Panc1 (cell line): ENCODE results near the gene FER1L5. TPM values are rescaled to one million over a fixed set of nuclear protein-coding genes. Genes with fewer than 3 reads are reported as not detected.

Source experiments
- ATAC-seq: fragments of 200-7000 bp; cut with Tn5 transposase; 2 replicates; pipeline ENCODE4 v1.9.1; 2020; ENCODE audit warnings: mild to moderate bottlenecking, moderate library complexity
- BruUV-seq: library from RNA; stranded (reverse); fragments of 400-500 nt; replicated peaks from 2 replicates; lab custom pipeline; 2021; lab: Mats Ljungman, UMichigan
- CTCF ChIA-PET: fragments of 300-600 bp; sonication (Branson Sonifier 250); formaldehyde crosslinking; loops from one replicate; lab custom pipeline; 2022; ENCODE audit warnings: antibody characterized with exemption; lab: Charles Lee
- POLR2A ChIA-PET: fragments of 300-600 bp; sonication (Branson Sonifier 250); formaldehyde crosslinking; loops from one replicate; lab custom pipeline; 2022; ENCODE audit warnings: antibody characterized with exemption; lab: Charles Lee
- DNase-seq: peaks from one replicate; pipeline ENCODE4 v3.0.0-alpha.2; 2010; ENCODE audit warnings: low read depth, low spot score
- H3K27ac ChIP-seq: 2 replicates; pipeline ENCODE4 v1.5.1; 2011; ENCODE audit warnings: mild to moderate bottlenecking, low read length, inconsistent platforms
- H3K27me3 ChIP-seq: fragments of 200-500 bp; sonication (Bioruptor generic); 2 replicates; pipeline ENCODE4 v1.6.0; 2014; ENCODE audit warnings: low read length, inconsistent platforms; ENCODE audit not compliant: control insufficient read depth, insufficient read depth
- H3K36me3 ChIP-seq: fragments of 200-500 bp; sonication (Bioruptor generic); 2 replicates; pipeline ENCODE4 v1.5.1; 2014; ENCODE audit warnings: inconsistent platforms, mild to moderate bottlenecking, low read length, moderate library complexity; ENCODE audit not compliant: control insufficient read depth, insufficient read depth
- H3K4me1 ChIP-seq: 2 replicates; pipeline ENCODE4 v1.5.1; 2011; ENCODE audit warnings: inconsistent platforms, mild to moderate bottlenecking, low read length, moderate library complexity; ENCODE audit not compliant: control insufficient read depth, insufficient read depth
- H3K4me3 ChIP-seq, 2 experiments: 2 replicates each; pipeline ENCODE4 v1.5.1; 2011 to 2012; ENCODE audit warnings: low read depth in 2 of 2, low read length in 2 of 2, mild to moderate bottlenecking in 2 of 2, inconsistent platforms in 1 of 2, moderate library complexity in 1 of 2
- H3K9me3 ChIP-seq: fragments of 200-500 bp; sonication (Bioruptor generic); 2 replicates; pipeline ENCODE4 v1.5.1; 2014; ENCODE audit warnings: low read depth, mild to moderate bottlenecking, inconsistent platforms, low read length, moderate library complexity; ENCODE audit not compliant: control insufficient read depth, insufficient read depth
- CTCF ChIP-seq: fragments of 450-650 bp; IDR thresholded peaks from 2 replicates; pipeline ENCODE4 v1.5.1; 2017; ENCODE audit warnings: mild to moderate bottlenecking
- POLR2AphosphoS5 ChIP-seq: IDR thresholded peaks from 2 replicates; pipeline ENCODE4 v1.6.1; 2012; ENCODE audit warnings: mild to moderate bottlenecking, low read depth, low read length, moderate library complexity
- REST ChIP-seq, 2 experiments: IDR thresholded peaks; 2 replicates each; pipeline ENCODE4 v1.6.1; 2011 to 2012; ENCODE audit warnings: low read depth in 2 of 2, control low read depth in 1 of 2, low read length in 1 of 2, mild to moderate bottlenecking in 1 of 2, moderate library complexity in 1 of 2; ENCODE audit not compliant: insufficient read depth in 1 of 2
- SIN3A ChIP-seq: IDR thresholded peaks from 2 replicates; pipeline ENCODE4 v1.6.1; 2012; ENCODE audit warnings: low read depth, mild to moderate bottlenecking, low read length, moderate library complexity, borderline replicate concordance; ENCODE audit not compliant: insufficient read depth
- TCF7L2 ChIP-seq: IDR thresholded peaks from 2 replicates; pipeline ENCODE4 v1.6.1; 2011; ENCODE audit warnings: mild to moderate bottlenecking, low read depth, low read length, inconsistent platforms
- in situ Hi-C: cut with HindIII; loops from 2 replicates; pipeline ENCODE4 v1.10.0; 2016; ENCODE audit warnings: low sequenced_read_pairs, low pct_unique_long_range_greater_than_20kb
- intact Hi-C: fragments of 100-400 bp; cut with micrococcal nuclease; formaldehyde crosslinking; loops from one replicate; pipeline ENCODE4 v1.10.0; 2022; ENCODE audit not compliant: unreplicated experiment
- total RNA-seq: library from RNA; stranded (reverse); gene quantifications from one replicate; pipeline ENCODE4 v1.2.1, GENCODE V29; 2021; ENCODE audit not compliant: unreplicated experiment

FER1L5 gene
- total RNA-seq, 1 experiment from 2014 or later = not detected

- Histone ChIP-seq H3K4me1 (no peaks in the 10 kb centered on the region), H3K27ac (no peak overlapping the region), H3K4me3 (no peak overlapping the region), H3K27me3 (no peaks in the 10 kb centered on the region), H3K36me3 (peaks cover 11% of the 10 kb centered on the region), H3K9me3 (no peaks in the 10 kb centered on the region)
- POLR2A ChIA-PET = no interaction called here
- DNase-seq (no peak), ATAC-seq (no peak)
- TF ChIP-seq REST (IDR thresholded peaks at IDR 0.05; ENCODE audit: insufficient read depth in 1 of 2, low read depth in 2 of 2, low read length in 1 of 2) = no peak
- no peak for TF ChIP-seq CTCF
- TF ChIP-seq TCF7L2 = no peak
- no peak for TF ChIP-seq POLR2AphosphoS5
- no peak for TF ChIP-seq SIN3A
- intact Hi-C loops = no loop called here
- no TSS peak for BruUV-seq
- in situ Hi-C loops = no loop called here
- CTCF ChIA-PET = no interaction called here
Measured at GRCh38 chr2:96710985-96711384, 68.4 kb downstream of the FER1L5 start.

- DNase-seq (no peak), ATAC-seq (no peak)
- H3K9me3 ChIP-seq = no peaks in the 10 kb centered on the region
- in situ Hi-C loops (no loop called here), intact Hi-C loops (no loop called here)
- H3K4me1 ChIP-seq = no peaks in the 10 kb centered on the region
- ChIA-PET POLR2A (no interaction called here), CTCF (no interaction called here)
- H3K27me3 ChIP-seq = no peaks in the 10 kb centered on the region
- peaks cover 7% of the 10 kb centered on the region; the same call in 1 of the 2 replicates for H3K36me3 ChIP-seq
- no peak overlapping the region for H3K4me3 ChIP-seq
- H3K27ac ChIP-seq = no peak overlapping the region
- TSS peak; percentile 41 for BruUV-seq
- TF ChIP-seq CTCF = no peak
- TF ChIP-seq POLR2AphosphoS5 = no peak
- no peak for TF ChIP-seq REST (IDR thresholded peaks at IDR 0.05; ENCODE audit: insufficient read depth in 1 of 2, low read depth in 2 of 2, low read length in 1 of 2)
- no peak for TF ChIP-seq TCF7L2
- TF ChIP-seq SIN3A = no peak
Measured at GRCh38 chr2:96715658-96716057, 73.1 kb downstream of the FER1L5 start.
